Upper lobe of left lung (tissue), 6 donors: Measurements from ENCODE around the gene GDI1. TPM values are rescaled to one million over a fixed set of nuclear protein-coding genes. Genes with fewer than 3 reads are reported as not detected.

Experiments
- ATAC-seq, 2 donors: fragments of 200-7000 bp; cut with Tn5 transposase; one replicate each; pipeline ENCODE4 v1.9.1; 2022; ENCODE audit warnings: mild to moderate bottlenecking in 2 of 2, moderate library complexity in 2 of 2; ENCODE audit not compliant: low FRiP score in 2 of 2
- DNase-seq, 2 donors: peaks; one replicate each; pipeline ENCODE4 v3.0.0-alpha.2; 2019 to 2020
- H3K27ac ChIP-seq, 4 donors: fragments of 200-600 bp; sonication (generic); one replicate each; pipeline ENCODE4 v1.5.1; 2016 to 2019
- H3K27me3 ChIP-seq, 4 donors: fragments of 200-600 bp; sonication (generic); one replicate each; pipeline ENCODE4 v1.5.1; 2017 to 2019
- H3K36me3 ChIP-seq, 4 donors: fragments of 200-600 bp; sonication (generic); one replicate each; pipeline ENCODE4 v1.5.1; 2016 to 2019
- H3K4me1 ChIP-seq, 4 donors: fragments of 200-600 bp; sonication (generic); one replicate each; pipeline ENCODE4 v1.5.1; 2018 to 2019
- H3K4me3 ChIP-seq, 4 donors: fragments of 200-600 bp; sonication (generic); one replicate each; pipeline ENCODE4 v1.5.1; 2017 to 2019; ENCODE audit warnings: mild to moderate bottlenecking in 2 of 4, moderate library complexity in 1 of 4
- H3K9me3 ChIP-seq, 4 donors: fragments of 200-600 bp; sonication (generic); one replicate each; pipeline ENCODE4 v1.5.1; 2018 to 2019
- CTCF ChIP-seq, 6 experiments: fragments of 450-650 bp in 4 of 6; fragments of 200-600 bp in 2 of 6; sonication (generic) in 2 of 6; IDR thresholded peaks; one replicate each; pipeline ENCODE4 v1.5.1; 2016 to 2019; ENCODE audit warnings: antibody characterized with exemption in 6 of 6
- EP300 ChIP-seq, 4 donors: sonication (generic); formaldehyde crosslinking; IDR thresholded peaks; one replicate each; pipeline ENCODE4 v1.5.1; 2017; ENCODE audit warnings: antibody characterized with exemption in 4 of 4, control low read depth in 2 of 4
- POLR2A ChIP-seq, 4 donors: fragments of 450-650 bp; IDR thresholded peaks; one replicate each; pipeline ENCODE4 v1.5.1; 2016 to 2017; ENCODE audit warnings: antibody characterized with exemption in 4 of 4, mild to moderate bottlenecking in 2 of 4
- POLR2AphosphoS5 ChIP-seq, 2 donors: sonication (generic); formaldehyde crosslinking; IDR thresholded peaks; one replicate each; pipeline ENCODE4 v1.5.1; 2017; ENCODE audit warnings: antibody characterized with exemption in 2 of 2
- WGBS, 2 donors: methylation state at CpG; one replicate each; pipeline ENCODE4 v1.1.5; 2017 to 2018; 5-methylcytosine and 5-hydroxymethylcytosine counted together
- total RNA-seq, 6 donors: library from RNA; depleted of rRNA in 4 of 6; stranded (reverse); fragments of >200 nt in 4 of 6; gene quantifications; one replicate each; pipeline versions ENCODE4 v1.1.0 to v1.2.1, GENCODE V29; 2016 to 2021
- donor health status: DM: no; HTN: no; CAD: no; lungs with moderate emphysema.
- donor health status: DM: no; HTN: yes; CAD: no; lungs with severe emphysema.

GDI1 gene
- total RNA-seq, 6 donors from 2014 or later = 81.2 to 237 (median 96.0) TPM

- no peak for TF ChIP-seq POLR2AphosphoS5 (IDR thresholded peaks at IDR 0.05)
- no peak for TF ChIP-seq POLR2A (IDR thresholded peaks at IDR 0.05)
- no peak for TF ChIP-seq EP300 (IDR thresholded peaks at IDR 0.05)
- no peak for TF ChIP-seq CTCF (IDR thresholded peaks at IDR 0.05)
- Histone ChIP-seq H3K9me3 (no peaks in the 10 kb centered on the region), H3K27ac (no peak overlapping the region), H3K36me3 (peaks cover 0 to 58% (median 24%) of the 10 kb centered on the region in 4 donors), H3K27me3 (no peaks in the 10 kb centered on the region), H3K4me1 (no peaks in the 10 kb centered on the region), H3K4me3 (no peak overlapping the region)
- WGBS, 2 donors = 89 to 94% methylated on average over 3 to 28 of the region's 28 CpGs
- ATAC-seq (no peak), DNase-seq (no peak)
Measured at GRCh38 chrX:154464806-154465365, 27.9 kb downstream of the GDI1 start.

- H3K36me3 ChIP-seq = peaks cover 0 to 58% (median 27%) of the 10 kb centered on the region in 4 donors
- H3K27ac ChIP-seq = no peak overlapping the region
- no peak for ATAC-seq
- H3K4me1 ChIP-seq = no peaks in the 10 kb centered on the region
- no peak for TF ChIP-seq EP300 (IDR thresholded peaks at IDR 0.05)
- no peak for TF ChIP-seq POLR2A (IDR thresholded peaks at IDR 0.05)
- no peak for TF ChIP-seq CTCF (IDR thresholded peaks at IDR 0.05)
- TF ChIP-seq POLR2AphosphoS5 (IDR thresholded peaks at IDR 0.05) = no peak
- no peaks in the 10 kb centered on the region for H3K9me3 ChIP-seq
- no peak for DNase-seq
- 89% methylated on average over 12 of the region's 14 CpGs; no CpG with 5 or more reads in 1 of the 2 donors for WGBS, 2 donors
- H3K4me3 ChIP-seq = no peak overlapping the region
- no peaks in the 10 kb centered on the region for H3K27me3 ChIP-seq
Measured at GRCh38 chrX:154465601-154466000, 28.6 kb downstream of the GDI1 start.

DNA sequence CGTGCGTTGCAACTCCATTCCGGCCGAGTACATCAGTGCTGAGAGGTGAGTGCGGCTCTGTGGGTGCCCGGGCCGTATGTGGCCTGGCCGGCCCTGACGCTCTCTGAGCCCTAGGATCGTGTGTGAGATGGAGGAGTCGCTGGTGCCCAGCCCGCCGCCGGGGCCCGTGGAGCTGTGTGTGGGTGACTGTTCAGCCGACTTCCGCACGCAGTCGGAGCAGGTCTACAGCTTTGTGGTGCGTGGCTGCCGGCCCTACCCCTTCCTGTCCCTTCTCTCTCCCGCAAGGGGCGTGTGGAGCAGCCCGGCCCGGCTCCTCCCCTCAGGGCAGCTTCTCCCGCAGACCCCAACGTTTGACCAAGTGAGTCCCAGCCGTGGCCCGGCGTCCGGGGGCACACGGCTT lies 29.1 kb downstream of the GDI1 start:
- 95% methylated on average over 11 of the region's 32 CpGs; no CpG with 5 or more reads in 1 of the 2 donors for WGBS, 2 donors

DNA sequence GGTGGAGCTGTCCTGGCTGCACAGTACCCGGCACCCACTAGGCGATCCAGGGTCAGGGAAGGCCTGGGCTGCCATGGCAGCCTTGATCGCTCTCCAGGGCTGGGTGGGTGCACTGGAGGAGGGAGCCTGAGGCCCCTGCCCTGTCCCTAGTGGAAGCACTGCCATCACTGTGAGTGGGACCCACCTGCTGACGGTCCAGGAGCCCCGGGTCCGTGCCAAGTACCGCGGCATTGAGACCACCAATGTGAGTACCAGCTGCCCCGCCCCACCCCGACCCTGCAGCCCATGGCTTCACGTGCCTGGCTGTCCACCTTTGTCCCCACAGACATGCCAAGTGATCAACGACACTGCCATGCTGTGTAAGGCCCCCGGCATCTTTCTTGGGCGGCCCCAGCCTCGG lies 30.0 kb downstream of the GDI1 start:
- H3K27me3 ChIP-seq = no peaks in the 10 kb centered on the region

More for the DNA sequence above, 29.1 kb downstream of the GDI1 start:
- no peaks in the 10 kb centered on the region for H3K27me3 ChIP-seq
- peak in 1 of 2 donors; percentile 69 for DNase-seq
- no peak overlapping the region for H3K27ac ChIP-seq
- no peaks in the 10 kb centered on the region for H3K4me1 ChIP-seq
- no peaks in the 10 kb centered on the region for H3K9me3 ChIP-seq
- no peak for ATAC-seq
- H3K4me3 ChIP-seq = no peak overlapping the region
- H3K36me3 ChIP-seq = peaks cover 0 to 60% (median 29%) of the 10 kb centered on the region in 4 donors
- no peak for TF ChIP-seq POLR2A (IDR thresholded peaks at IDR 0.05)
- TF ChIP-seq POLR2AphosphoS5 (IDR thresholded peaks at IDR 0.05) = no peak
- no peak for TF ChIP-seq EP300 (IDR thresholded peaks at IDR 0.05)
- no peak for TF ChIP-seq CTCF (IDR thresholded peaks at IDR 0.05)

More for the DNA sequence above, 30.0 kb downstream of the GDI1 start:
- ATAC-seq = no peak
- Histone ChIP-seq H3K9me3 (no peaks in the 10 kb centered on the region), H3K27ac (no peak overlapping the region), H3K4me3 (no peak overlapping the region), H3K4me1 (no peaks in the 10 kb centered on the region), H3K36me3 (peaks cover 0 to 66% (median 31%) of the 10 kb centered on the region in 4 donors)
- peak in 1 of 2 donors; percentile 61 for DNase-seq
- WGBS, 2 donors = 87% methylated on average over 15 of the region's 15 CpGs; no CpG with 5 or more reads in 1 of the 2 donors
- TF ChIP-seq POLR2AphosphoS5 (IDR thresholded peaks at IDR 0.05) (no peak), POLR2A (IDR thresholded peaks at IDR 0.05) (no peak), CTCF (IDR thresholded peaks at IDR 0.05) (no peak), EP300 (IDR thresholded peaks at IDR 0.05) (no peak)
